ENCODE measurements around the gene DOC2A. TPM values are rescaled to one million over a fixed set of nuclear protein-coding genes. Genes with fewer than 3 reads are reported as not detected.

The DOC2A gene
- total and polyA plus RNA-seq, 2 donors (not counting 3 experiments of a cell fraction or from before 2014, with no cell fraction given): 0.60 to 0.63 TPM

DNA sequence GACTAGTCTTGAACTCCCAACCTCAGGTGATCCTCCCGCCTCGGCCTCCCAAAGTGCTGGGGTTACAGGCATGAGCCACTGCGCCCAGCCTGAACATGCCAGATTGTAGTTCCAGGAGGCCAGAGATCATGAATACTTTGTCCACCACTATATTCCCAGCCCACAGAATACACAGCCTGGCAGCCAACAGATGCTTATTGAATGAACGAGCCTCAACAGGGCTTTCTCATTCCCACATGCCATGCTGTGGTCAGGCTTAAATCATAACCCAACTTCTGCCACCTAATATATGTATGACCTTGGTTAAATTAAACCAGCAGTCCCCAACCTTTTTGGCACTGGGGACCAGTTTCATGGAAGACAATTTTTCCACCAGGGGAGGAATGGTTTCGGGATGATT lies 52.1 kb downstream of the DOC2A start:
- ChIA-PET POLR2A (interaction anchor here (0.7 kb wide), 1 partner anchor 111 kb away, joined by 5 read pairs; no protein-coding TSS in a partner anchor), CTCF (no interaction called here)
- Histone ChIP-seq H4K20me1 (replicated peaks; ENCODE audit: control insufficient read depth, extremely low read depth, insufficient read depth, low read length) (no peaks in the 10 kb centered on the region), H3K4me3 (replicated peaks in 1 of 3; ENCODE audit: insufficient read depth in 1 of 3, low read depth in 1 of 3, low read length in 3 of 3) (no peak overlapping the region), H3K4me2 (ENCODE audit: insufficient read depth, low read length) (no peak overlapping the region), H3K9me3 (replicated peaks; ENCODE audit: control insufficient read depth, insufficient read depth, low read length) (no peaks in the 10 kb centered on the region), H2AFZ (ENCODE audit: low read depth, low read length) (no peak overlapping the region), H3K27ac (ENCODE audit: insufficient read depth, low read depth, low read length) (no peak overlapping the region), H3K9ac (replicated peaks; ENCODE audit: extremely low read depth, insufficient read depth, low read length) (no peak overlapping the region), H3K9me1 (replicated peaks; ENCODE audit: control insufficient read depth, extremely low read depth, insufficient read depth, low read length) (no peaks in the 10 kb centered on the region), H3K36me3 (ENCODE audit: control insufficient read depth in 2 of 2, extremely low read depth in 1 of 2, insufficient read depth in 2 of 2, low read length in 2 of 2) (no peaks in the 10 kb centered on the region), H3K4me1 (ENCODE audit: control insufficient read depth, extremely low read depth, insufficient read depth, low read length) (peaks cover 15% of the 10 kb centered on the region), H3K79me2 (ENCODE audit: control insufficient read depth, insufficient read depth, low read length) (peaks cover 2% of the 10 kb centered on the region), H3K27me3 (ENCODE audit: control insufficient read depth in 2 of 2, insufficient read depth in 2 of 2, low read length in 2 of 2) (no peaks in the 10 kb centered on the region)
- dilution Hi-C loops (cut with MboI; ENCODE audit: extremely low pct_ligation_motif_present, low sequenced_read_pairs): no loop called here
- intact Hi-C loops (cut with micrococcal nuclease): no loop called here
- TF ChIP-seq JUN (IDR thresholded peaks at IDR 0.05; ENCODE audit: borderline replicate concordance, insufficient read depth, insufficient read length, low read depth) (no peak), POLR2A (IDR thresholded peaks at IDR 0.05; ENCODE audit: low read depth, low read length) (no peak), POLR2AphosphoS5 (IDR thresholded peaks at IDR 0.05; ENCODE audit: insufficient read depth, low read depth, low read length) (no peak), EZH2 (IDR thresholded peaks at IDR 0.05; ENCODE audit: borderline replicate concordance, low read depth, low read length, severe bottlenecking) (no peak), GATA2 (IDR thresholded peaks at IDR 0.05; ENCODE audit: insufficient read depth, insufficient read length, low read depth, low read length) (no peak), MYC (IDR thresholded peaks at IDR 0.05; ENCODE audit: low read depth, low read length) (no peak), FOS (IDR thresholded peaks at IDR 0.05; ENCODE audit: borderline replicate concordance, insufficient read depth, low read length) (no peak)
- TF ChIP-seq, protein P1, sequence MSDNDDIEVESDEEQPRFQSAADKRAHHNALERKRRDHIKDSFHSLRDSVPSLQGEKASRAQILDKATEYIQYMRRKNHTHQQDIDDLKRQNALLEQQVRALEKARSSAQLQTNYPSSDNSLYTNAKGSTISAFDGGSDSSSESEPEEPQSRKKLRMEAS (IDR thresholded peaks at IDR 0.05; ENCODE audit: insufficient read depth, insufficient read length): no peak
- TF ChIP-seq, protein P2, sequence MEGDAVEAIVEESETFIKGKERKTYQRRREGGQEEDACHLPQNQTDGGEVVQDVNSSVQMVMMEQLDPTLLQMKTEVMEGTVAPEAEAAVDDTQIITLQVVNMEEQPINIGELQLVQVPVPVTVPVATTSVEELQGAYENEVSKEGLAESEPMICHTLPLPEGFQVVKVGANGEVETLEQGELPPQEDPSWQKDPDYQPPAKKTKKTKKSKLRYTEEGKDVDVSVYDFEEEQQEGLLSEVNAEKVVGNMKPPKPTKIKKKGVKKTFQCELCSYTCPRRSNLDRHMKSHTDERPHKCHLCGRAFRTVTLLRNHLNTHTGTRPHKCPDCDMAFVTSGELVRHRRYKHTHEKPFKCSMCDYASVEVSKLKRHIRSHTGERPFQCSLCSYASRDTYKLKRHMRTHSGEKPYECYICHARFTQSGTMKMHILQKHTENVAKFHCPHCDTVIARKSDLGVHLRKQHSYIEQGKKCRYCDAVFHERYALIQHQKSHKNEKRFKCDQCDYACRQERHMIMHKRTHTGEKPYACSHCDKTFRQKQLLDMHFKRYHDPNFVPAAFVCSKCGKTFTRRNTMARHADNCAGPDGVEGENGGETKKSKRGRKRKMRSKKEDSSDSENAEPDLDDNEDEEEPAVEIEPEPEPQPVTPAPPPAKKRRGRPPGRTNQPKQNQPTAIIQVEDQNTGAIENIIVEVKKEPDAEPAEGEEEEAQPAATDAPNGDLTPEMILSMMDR (IDR thresholded peaks at IDR 0.05; ENCODE audit: extremely low read depth in 1 of 2, insufficient read depth in 1 of 2, low read depth in 1 of 2, low read length in 2 of 2): no peak
- BruUV-seq (replicated peaks): no TSS peak
- no peak for FAIRE-seq
- DNase-seq (ENCODE audit: low read depth, low spot score): no peak

Other genes starting within 250 kb of the DOC2A start
- gene ZG16, start 232.8 kb downstream of the DOC2A start, total RNA-seq: not detected in 2 replicates
- not detected in 2 replicates for gene ZG16, start 232.8 kb downstream of the DOC2A start, polyA plus RNA-seq
- 82.3 and 90.0 TPM in 2 replicates for gene KIF22, start 220.3 kb downstream of the DOC2A start, total RNA-seq
- gene KIF22, start 220.3 kb downstream of the DOC2A start, polyA plus RNA-seq: 67.3 and 67.9 TPM in 2 replicates
- 311 TPM in 2 replicates for gene MAZ, start 204.5 kb downstream of the DOC2A start, total RNA-seq
- gene MAZ, start 204.5 kb downstream of the DOC2A start, polyA plus RNA-seq: 165 and 212 TPM in 2 replicates
- gene PRRT2, start 198.8 kb downstream of the DOC2A start, total RNA-seq: 2.3 and 3.3 TPM in 2 replicates
- gene PRRT2, start 198.8 kb downstream of the DOC2A start, polyA plus RNA-seq: 3.3 and 3.4 TPM in 2 replicates
- gene PAGR1, start 194.9 kb downstream of the DOC2A start, total RNA-seq: 24.2 and 26.3 TPM in 2 replicates
- 13.0 and 15.9 TPM in 2 replicates for gene PAGR1, start 194.9 kb downstream of the DOC2A start, polyA plus RNA-seq
- gene MVP, start 190.6 kb downstream of the DOC2A start, total RNA-seq: 116 and 118 TPM in 2 replicates
- 47.0 and 49.8 TPM in 2 replicates for gene MVP, start 190.6 kb downstream of the DOC2A start, polyA plus RNA-seq
- 67.3 and 68.7 TPM in 2 replicates for gene CDIPT, start 147.8 kb downstream of the DOC2A start, total RNA-seq
- 161 and 179 TPM in 2 replicates for gene CDIPT, start 147.8 kb downstream of the DOC2A start, polyA plus RNA-seq
- 2.4 and 2.5 TPM in 2 replicates for gene SEZ6L2, start 111.5 kb downstream of the DOC2A start, total RNA-seq
- 4.5 and 5.6 TPM in 2 replicates for gene SEZ6L2, start 111.5 kb downstream of the DOC2A start, polyA plus RNA-seq
- 0.88 and 1.2 TPM in 2 replicates for gene ASPHD1, start 110.5 kb downstream of the DOC2A start, total RNA-seq
- gene ASPHD1, start 110.5 kb downstream of the DOC2A start, polyA plus RNA-seq: 0.90 and 1.1 TPM in 2 replicates
- 21.0 and 24.2 TPM in 2 replicates for gene KCTD13, start 84.8 kb downstream of the DOC2A start, total RNA-seq
- 22.6 and 25.0 TPM in 2 replicates for gene KCTD13, start 84.8 kb downstream of the DOC2A start, polyA plus RNA-seq
- 99.4 and 110 TPM in 2 replicates for gene TMEM219, start 48.9 kb downstream of the DOC2A start, total RNA-seq
- gene TMEM219, start 48.9 kb downstream of the DOC2A start, polyA plus RNA-seq: 182 and 201 TPM in 2 replicates
- 112 and 114 TPM in 2 replicates for gene TAOK2, start 37.2 kb downstream of the DOC2A start, total RNA-seq
- 52.8 and 57.5 TPM in 2 replicates for gene TAOK2, start 37.2 kb downstream of the DOC2A start, polyA plus RNA-seq
- gene HIRIP3, start 15.4 kb downstream of the DOC2A start, total RNA-seq: 8.6 and 8.7 TPM in 2 replicates
- gene HIRIP3, start 15.4 kb downstream of the DOC2A start, polyA plus RNA-seq: 6.7 and 7.2 TPM in 2 replicates
- gene INO80E, start 14.8 kb downstream of the DOC2A start, total RNA-seq: 76.4 and 84.1 TPM in 2 replicates
- 41.7 and 42.7 TPM in 2 replicates for gene INO80E, start 14.8 kb downstream of the DOC2A start, polyA plus RNA-seq
- not detected in 2 replicates for gene C16orf92, start 12.2 kb upstream of the DOC2A start, total RNA-seq
- not detected in 2 replicates for gene C16orf92, start 12.2 kb upstream of the DOC2A start, polyA plus RNA-seq
- 0.86 and 0.99 TPM in 2 replicates for gene TLCD3B, start 20.2 kb upstream of the DOC2A start, total RNA-seq
- gene TLCD3B, start 20.2 kb upstream of the DOC2A start, polyA plus RNA-seq: 0.37 and 0.59 TPM in 2 replicates
- 1,029 and 1,114 TPM in 2 replicates for gene ALDOA, start 54.7 kb upstream of the DOC2A start, total RNA-seq
- 871 and 972 TPM in 2 replicates for gene ALDOA, start 54.7 kb upstream of the DOC2A start, polyA plus RNA-seq
- 159 and 167 TPM in 2 replicates for gene PPP4C, start 65.0 kb upstream of the DOC2A start, total RNA-seq
- gene PPP4C, start 65.0 kb upstream of the DOC2A start, polyA plus RNA-seq: 327 and 378 TPM in 2 replicates
- gene TBX6, start 80.9 kb upstream of the DOC2A start, total RNA-seq: 0.42 and 0.60 TPM in 2 replicates
- 0.30 and 0.40 TPM in 2 replicates for gene TBX6, start 80.9 kb upstream of the DOC2A start, polyA plus RNA-seq
- gene YPEL3, start 85.2 kb upstream of the DOC2A start, total RNA-seq: 46.1 and 47.6 TPM in 2 replicates
- gene YPEL3, start 85.2 kb upstream of the DOC2A start, polyA plus RNA-seq: 78.0 and 89.7 TPM in 2 replicates
- 17.9 and 18.6 TPM in 2 replicates for gene GDPD3, start 102.5 kb upstream of the DOC2A start, total RNA-seq
- 7.8 and 8.0 TPM in 2 replicates for gene GDPD3, start 102.5 kb upstream of the DOC2A start, polyA plus RNA-seq
- gene MAPK3, start 112.2 kb upstream of the DOC2A start, total RNA-seq: 138 and 143 TPM in 2 replicates
- gene MAPK3, start 112.2 kb upstream of the DOC2A start, polyA plus RNA-seq: 294 and 337 TPM in 2 replicates
- gene CORO1A, start 172.6 kb upstream of the DOC2A start, total RNA-seq: 6.1 and 6.6 TPM in 2 replicates
- gene CORO1A, start 172.6 kb upstream of the DOC2A start, polyA plus RNA-seq: 4.7 and 6.4 TPM in 2 replicates
- gene BOLA2B, start 182.6 kb upstream of the DOC2A start, total RNA-seq: 161 and 173 TPM in 2 replicates
- 310 and 354 TPM in 2 replicates for gene BOLA2B, start 182.6 kb upstream of the DOC2A start, polyA plus RNA-seq
- gene SLX1A, start 182.8 kb upstream of the DOC2A start, total RNA-seq: 30.9 and 77.9 TPM in 2 replicates
- gene SLX1A, start 182.8 kb upstream of the DOC2A start, polyA plus RNA-seq: 28.9 and 29.8 TPM in 2 replicates
- gene SULT1A3, start 188.2 kb upstream of the DOC2A start, total RNA-seq: 12.2 and 18.1 TPM in 2 replicates
- gene SULT1A3, start 188.2 kb upstream of the DOC2A start, polyA plus RNA-seq: 4.8 and 5.1 TPM in 2 replicates
- gene NPIPB13, start 237.5 kb upstream of the DOC2A start, total RNA-seq: 19.3 and 23.5 TPM in 2 replicates
- 4.4 and 7.8 TPM in 2 replicates for gene NPIPB13, start 237.5 kb upstream of the DOC2A start, polyA plus RNA-seq

Measured in endothelial cell of umbilical vein (primary cell).